HL-60 (cell line): ENCODE data around the gene KRTAP10-11.
"Not testable (repeated sequence)": the region's sequence is repeated elsewhere in the genome, so short reads cannot be mapped to it uniquely, and the experiment has no call there.

Source experiments
- DNase-seq, 2 experiments: peaks; one replicate each; pipeline ENCODE4 v3.0.0-alpha.2; 2010 to 2020; ENCODE audit warnings: low read depth in 1 of 2, low spot score in 1 of 2
- H3K27ac ChIP-seq: fragments of 250-450 bp; sonication (Bioruptor Pico); replicated peaks from 2 replicates; pipeline ENCODE4 v1.5.1; 2020; ENCODE audit warnings: mild to moderate bottlenecking, moderate library complexity
- H3K27me3 ChIP-seq: fragments of 250-450 bp; sonication (Bioruptor Pico); 2 replicates; pipeline ENCODE4 v1.5.1; 2021; ENCODE audit warnings: mild to moderate bottlenecking, moderate library complexity; ENCODE audit not compliant: insufficient read depth, poor library complexity, severe bottlenecking
- H3K4me3 ChIP-seq: replicated peaks from 2 replicates; pipeline ENCODE4 v1.5.1; 2011; ENCODE audit warnings: mild to moderate bottlenecking, control low read depth, low read length; ENCODE audit not compliant: insufficient read depth
- CTCF ChIP-seq: IDR thresholded peaks from one replicate; pipeline ENCODE4 v1.5.1; 2011; ENCODE audit warnings: low read length, control low read depth, inconsistent platforms; ENCODE audit not compliant: insufficient read depth
- GABPA ChIP-seq: IDR thresholded peaks from 2 replicates; pipeline ENCODE4 v1.6.1; 2012; ENCODE audit warnings: low read depth
- POLR2AphosphoS5 ChIP-seq: IDR thresholded peaks from 2 replicates; pipeline ENCODE4 v1.6.1; 2012; ENCODE audit warnings: low read depth
- REST ChIP-seq: IDR thresholded peaks from 2 replicates; pipeline ENCODE4 v1.6.1; 2012; ENCODE audit warnings: low read depth; ENCODE audit not compliant: insufficient replicate concordance
- SPI1 ChIP-seq: IDR thresholded peaks from 2 replicates; pipeline ENCODE4 v1.6.1; 2012; ENCODE audit warnings: low read depth, mild to moderate bottlenecking, borderline replicate concordance

Gene KRTAP10-11

GRCh38 chr21:44686843-44687561 is 40.8 kb downstream of the KRTAP10-11 start:
- no peak for DNase-seq
- no peaks in the 10 kb centered on the region for H3K27me3 ChIP-seq
- TF ChIP-seq SPI1 = no peak
- TF ChIP-seq REST = no peak
- no peak for TF ChIP-seq CTCF
- TF ChIP-seq GABPA = no peak
- no peak for TF ChIP-seq POLR2AphosphoS5

GRCh38 chr21:44687671-44688070 is 41.5 kb downstream of the KRTAP10-11 start:
- DNase-seq = no peak
- Histone ChIP-seq H3K27me3 (no peaks in the 10 kb centered on the region), H3K4me3 (no peak overlapping the region), H3K27ac (no peak overlapping the region)
- no peak for TF ChIP-seq POLR2AphosphoS5
- no peak for TF ChIP-seq REST
- TF ChIP-seq CTCF = no peak
- TF ChIP-seq SPI1 = no peak
- no peak for TF ChIP-seq GABPA

More at GRCh38 chr21:44686843-44687561, 40.8 kb downstream of the KRTAP10-11 start:
- Histone ChIP-seq H3K27ac (no peak overlapping the region), H3K4me3 (no peak overlapping the region)

- not testable (repeated sequence) for DNase-seq, H3K4me3 ChIP-seq, H3K27ac ChIP-seq, H3K27me3 ChIP-seq
Observed at GRCh38 chr21:44689740-44690139, 43.5 kb downstream of the KRTAP10-11 start.

- no peak overlapping the region for H3K4me3 ChIP-seq
- H3K27me3 ChIP-seq = peaks cover 9% of the 10 kb centered on the region
- TF ChIP-seq CTCF (no peak), POLR2AphosphoS5 (no peak), REST (no peak), GABPA (no peak), SPI1 (no peak)
- H3K27ac ChIP-seq = no peak overlapping the region
- no peak for DNase-seq
Observed at GRCh38 chr21:44691686-44692085, 45.5 kb downstream of the KRTAP10-11 start.
